Panc1 (cell line): Measurements from ENCODE around the gene MAT2B. TPM values are rescaled to one million over a fixed set of nuclear protein-coding genes. Genes with fewer than 3 reads are reported as not detected.

Source experiments
- ATAC-seq: fragments of 200-7000 bp; cut with Tn5 transposase; 2 replicates; pipeline ENCODE4 v1.9.1; 2020; ENCODE audit warnings: mild to moderate bottlenecking, moderate library complexity
- BruUV-seq: library from RNA; stranded (reverse); fragments of 400-500 nt; replicated peaks from 2 replicates; lab custom pipeline; 2021; lab: Mats Ljungman, UMichigan
- CTCF ChIA-PET: fragments of 300-600 bp; sonication (Branson Sonifier 250); formaldehyde crosslinking; loops from one replicate; lab custom pipeline; 2022; ENCODE audit warnings: antibody characterized with exemption; lab: Charles Lee
- POLR2A ChIA-PET: fragments of 300-600 bp; sonication (Branson Sonifier 250); formaldehyde crosslinking; loops from one replicate; lab custom pipeline; 2022; ENCODE audit warnings: antibody characterized with exemption; lab: Charles Lee
- DNase-seq: peaks from one replicate; pipeline ENCODE4 v3.0.0-alpha.2; 2010; ENCODE audit warnings: low read depth, low spot score
- H3K27ac ChIP-seq: 2 replicates; pipeline ENCODE4 v1.5.1; 2011; ENCODE audit warnings: mild to moderate bottlenecking, low read length, inconsistent platforms
- H3K27me3 ChIP-seq: fragments of 200-500 bp; sonication (Bioruptor generic); 2 replicates; pipeline ENCODE4 v1.6.0; 2014; ENCODE audit warnings: low read length, inconsistent platforms; ENCODE audit not compliant: control insufficient read depth, insufficient read depth
- H3K36me3 ChIP-seq: fragments of 200-500 bp; sonication (Bioruptor generic); 2 replicates; pipeline ENCODE4 v1.5.1; 2014; ENCODE audit warnings: inconsistent platforms, mild to moderate bottlenecking, low read length, moderate library complexity; ENCODE audit not compliant: control insufficient read depth, insufficient read depth
- H3K4me1 ChIP-seq: 2 replicates; pipeline ENCODE4 v1.5.1; 2011; ENCODE audit warnings: inconsistent platforms, mild to moderate bottlenecking, low read length, moderate library complexity; ENCODE audit not compliant: control insufficient read depth, insufficient read depth
- H3K4me3 ChIP-seq, 2 experiments: 2 replicates each; pipeline ENCODE4 v1.5.1; 2011 to 2012; ENCODE audit warnings: low read depth in 2 of 2, low read length in 2 of 2, mild to moderate bottlenecking in 2 of 2, inconsistent platforms in 1 of 2, moderate library complexity in 1 of 2
- H3K9me3 ChIP-seq: fragments of 200-500 bp; sonication (Bioruptor generic); 2 replicates; pipeline ENCODE4 v1.5.1; 2014; ENCODE audit warnings: low read depth, mild to moderate bottlenecking, inconsistent platforms, low read length, moderate library complexity; ENCODE audit not compliant: control insufficient read depth, insufficient read depth
- POLR2AphosphoS5 ChIP-seq: IDR thresholded peaks from 2 replicates; pipeline ENCODE4 v1.6.1; 2012; ENCODE audit warnings: mild to moderate bottlenecking, low read depth, low read length, moderate library complexity
- SIN3A ChIP-seq: IDR thresholded peaks from 2 replicates; pipeline ENCODE4 v1.6.1; 2012; ENCODE audit warnings: low read depth, mild to moderate bottlenecking, low read length, moderate library complexity, borderline replicate concordance; ENCODE audit not compliant: insufficient read depth
- TCF7L2 ChIP-seq: IDR thresholded peaks from 2 replicates; pipeline ENCODE4 v1.6.1; 2011; ENCODE audit warnings: mild to moderate bottlenecking, low read depth, low read length, inconsistent platforms
- in situ Hi-C: cut with HindIII; loops from 2 replicates; pipeline ENCODE4 v1.10.0; 2016; ENCODE audit warnings: low sequenced_read_pairs, low pct_unique_long_range_greater_than_20kb
- intact Hi-C: fragments of 100-400 bp; cut with micrococcal nuclease; formaldehyde crosslinking; loops from one replicate; pipeline ENCODE4 v1.10.0; 2022; ENCODE audit not compliant: unreplicated experiment
- total RNA-seq: library from RNA; stranded (reverse); gene quantifications from one replicate; pipeline ENCODE4 v1.2.1, GENCODE V29; 2021; ENCODE audit not compliant: unreplicated experiment
- TF ChIP-seq, protein P1 (sequence below): fragments of 450-650 bp; IDR thresholded peaks from 2 replicates; pipeline ENCODE4 v1.5.1; 2017; ENCODE audit warnings: mild to moderate bottlenecking
- TF ChIP-seq, protein P2 (sequence below), 2 experiments: IDR thresholded peaks; 2 replicates each; pipeline ENCODE4 v1.6.1; 2011 to 2012; ENCODE audit warnings: low read depth in 2 of 2, control low read depth in 1 of 2, low read length in 1 of 2, mild to moderate bottlenecking in 1 of 2, moderate library complexity in 1 of 2; ENCODE audit not compliant: insufficient read depth in 1 of 2

MAT2B gene
- total RNA-seq, 1 experiment from 2014 or later: 52.1 TPM

DNA sequence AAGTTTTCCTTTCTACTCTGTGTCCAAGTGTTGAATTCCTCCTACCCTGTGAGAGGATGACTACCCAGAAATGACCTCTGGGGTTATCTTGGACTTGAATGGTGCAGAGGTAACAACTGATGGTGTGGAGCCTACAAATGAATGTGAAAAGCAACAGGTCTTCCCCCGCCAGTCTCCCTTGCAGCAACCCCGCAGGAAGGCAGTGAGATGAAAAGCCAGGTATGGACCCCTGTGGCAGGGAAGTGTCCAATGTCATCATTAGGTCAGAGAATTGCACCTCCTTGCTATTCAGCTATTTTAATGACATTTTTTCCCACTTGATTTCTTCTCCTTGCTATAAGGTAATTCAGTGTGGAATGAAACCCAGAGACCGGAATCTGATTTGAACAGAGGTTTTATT lies 58.5 kb downstream of the MAT2B start:
- CTCF ChIA-PET: no interaction called here
- BruUV-seq: no TSS peak
- no peak for DNase-seq
- in situ Hi-C loops: no loop called here
- Histone ChIP-seq H3K27ac (no peak overlapping the region), H3K4me1 (peaks cover 8% of the 10 kb centered on the region), H3K4me3 (no peak overlapping the region), H3K9me3 (no peaks in the 10 kb centered on the region), H3K36me3 (no peaks in the 10 kb centered on the region), H3K27me3 (peaks cover 33% of the 10 kb centered on the region)
- ATAC-seq: no peak
- POLR2A ChIA-PET: no interaction called here
- intact Hi-C loops: loop anchor here (1.0 to 10.0 kb wide), 4 partner anchors 133 to 1641 kb away; no protein-coding TSS in a partner anchor
- TF ChIP-seq TCF7L2 (no peak), POLR2AphosphoS5 (no peak), SIN3A (no peak)
- TF ChIP-seq, protein P1, sequence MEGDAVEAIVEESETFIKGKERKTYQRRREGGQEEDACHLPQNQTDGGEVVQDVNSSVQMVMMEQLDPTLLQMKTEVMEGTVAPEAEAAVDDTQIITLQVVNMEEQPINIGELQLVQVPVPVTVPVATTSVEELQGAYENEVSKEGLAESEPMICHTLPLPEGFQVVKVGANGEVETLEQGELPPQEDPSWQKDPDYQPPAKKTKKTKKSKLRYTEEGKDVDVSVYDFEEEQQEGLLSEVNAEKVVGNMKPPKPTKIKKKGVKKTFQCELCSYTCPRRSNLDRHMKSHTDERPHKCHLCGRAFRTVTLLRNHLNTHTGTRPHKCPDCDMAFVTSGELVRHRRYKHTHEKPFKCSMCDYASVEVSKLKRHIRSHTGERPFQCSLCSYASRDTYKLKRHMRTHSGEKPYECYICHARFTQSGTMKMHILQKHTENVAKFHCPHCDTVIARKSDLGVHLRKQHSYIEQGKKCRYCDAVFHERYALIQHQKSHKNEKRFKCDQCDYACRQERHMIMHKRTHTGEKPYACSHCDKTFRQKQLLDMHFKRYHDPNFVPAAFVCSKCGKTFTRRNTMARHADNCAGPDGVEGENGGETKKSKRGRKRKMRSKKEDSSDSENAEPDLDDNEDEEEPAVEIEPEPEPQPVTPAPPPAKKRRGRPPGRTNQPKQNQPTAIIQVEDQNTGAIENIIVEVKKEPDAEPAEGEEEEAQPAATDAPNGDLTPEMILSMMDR: no peak; the same call in 1 of the 2 replicates
- TF ChIP-seq, protein P2, sequence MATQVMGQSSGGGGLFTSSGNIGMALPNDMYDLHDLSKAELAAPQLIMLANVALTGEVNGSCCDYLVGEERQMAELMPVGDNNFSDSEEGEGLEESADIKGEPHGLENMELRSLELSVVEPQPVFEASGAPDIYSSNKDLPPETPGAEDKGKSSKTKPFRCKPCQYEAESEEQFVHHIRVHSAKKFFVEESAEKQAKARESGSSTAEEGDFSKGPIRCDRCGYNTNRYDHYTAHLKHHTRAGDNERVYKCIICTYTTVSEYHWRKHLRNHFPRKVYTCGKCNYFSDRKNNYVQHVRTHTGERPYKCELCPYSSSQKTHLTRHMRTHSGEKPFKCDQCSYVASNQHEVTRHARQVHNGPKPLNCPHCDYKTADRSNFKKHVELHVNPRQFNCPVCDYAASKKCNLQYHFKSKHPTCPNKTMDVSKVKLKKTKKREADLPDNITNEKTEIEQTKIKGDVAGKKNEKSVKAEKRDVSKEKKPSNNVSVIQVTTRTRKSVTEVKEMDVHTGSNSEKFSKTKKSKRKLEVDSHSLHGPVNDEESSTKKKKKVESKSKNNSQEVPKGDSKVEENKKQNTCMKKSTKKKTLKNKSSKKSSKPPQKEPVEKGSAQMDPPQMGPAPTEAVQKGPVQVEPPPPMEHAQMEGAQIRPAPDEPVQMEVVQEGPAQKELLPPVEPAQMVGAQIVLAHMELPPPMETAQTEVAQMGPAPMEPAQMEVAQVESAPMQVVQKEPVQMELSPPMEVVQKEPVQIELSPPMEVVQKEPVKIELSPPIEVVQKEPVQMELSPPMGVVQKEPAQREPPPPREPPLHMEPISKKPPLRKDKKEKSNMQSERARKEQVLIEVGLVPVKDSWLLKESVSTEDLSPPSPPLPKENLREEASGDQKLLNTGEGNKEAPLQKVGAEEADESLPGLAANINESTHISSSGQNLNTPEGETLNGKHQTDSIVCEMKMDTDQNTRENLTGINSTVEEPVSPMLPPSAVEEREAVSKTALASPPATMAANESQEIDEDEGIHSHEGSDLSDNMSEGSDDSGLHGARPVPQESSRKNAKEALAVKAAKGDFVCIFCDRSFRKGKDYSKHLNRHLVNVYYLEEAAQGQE (IDR thresholded peaks at IDR 0.05; ENCODE audit: insufficient read depth in 1 of 2, low read depth in 2 of 2, low read length in 1 of 2): no peak

DNA sequence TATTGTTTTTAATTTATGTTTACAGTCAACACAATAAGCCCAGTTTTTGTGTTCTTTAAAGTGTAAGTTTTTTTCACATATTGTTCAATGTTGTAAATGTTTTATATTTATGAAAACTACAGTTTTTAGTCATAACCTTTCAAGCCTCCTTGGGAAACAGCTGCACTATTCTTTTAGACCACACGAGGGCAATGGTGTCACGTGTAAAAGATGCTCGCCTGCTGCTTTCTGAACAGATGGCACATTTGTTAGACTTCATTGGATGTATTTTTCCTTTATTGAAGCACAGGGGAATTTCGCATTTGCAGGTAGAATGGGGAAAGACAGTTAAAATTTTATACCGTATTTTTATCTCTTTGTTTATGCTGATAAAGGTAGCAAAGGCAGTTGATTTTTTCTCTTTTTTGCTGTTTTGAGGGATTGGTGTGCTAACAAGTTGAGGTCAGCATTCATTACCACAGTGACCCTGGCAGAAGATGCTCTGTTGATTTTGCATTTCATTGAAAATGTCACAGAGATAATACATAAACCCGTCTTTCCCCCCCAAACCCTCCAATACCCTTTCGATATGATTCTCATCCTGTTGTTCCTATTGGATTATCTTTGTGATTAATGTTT lies 59.0 kb downstream of the MAT2B start:
- in situ Hi-C loops: no loop called here
- intact Hi-C loops: loop anchor here (1.0 to 10.0 kb wide), 4 partner anchors 133 to 1640 kb away; no protein-coding TSS in a partner anchor
- DNase-seq: peak; percentile 53
- ChIA-PET POLR2A (no interaction called here), CTCF (no interaction called here)
- H3K36me3 ChIP-seq: no peaks in the 10 kb centered on the region
- peaks cover 33% of the 10 kb centered on the region for H3K27me3 ChIP-seq
- H3K4me1 ChIP-seq: peaks cover 8% of the 10 kb centered on the region
- no peak overlapping the region for H3K4me3 ChIP-seq
- H3K27ac ChIP-seq: no peak overlapping the region
- TF ChIP-seq TCF7L2: no peak
- TF ChIP-seq, protein P1: peak; percentile 84
- no peaks in the 10 kb centered on the region for H3K9me3 ChIP-seq
- ATAC-seq: no peak
- no TSS peak for BruUV-seq
